ENCODE data around the gene SYT7.

The SYT7 gene

DNA sequence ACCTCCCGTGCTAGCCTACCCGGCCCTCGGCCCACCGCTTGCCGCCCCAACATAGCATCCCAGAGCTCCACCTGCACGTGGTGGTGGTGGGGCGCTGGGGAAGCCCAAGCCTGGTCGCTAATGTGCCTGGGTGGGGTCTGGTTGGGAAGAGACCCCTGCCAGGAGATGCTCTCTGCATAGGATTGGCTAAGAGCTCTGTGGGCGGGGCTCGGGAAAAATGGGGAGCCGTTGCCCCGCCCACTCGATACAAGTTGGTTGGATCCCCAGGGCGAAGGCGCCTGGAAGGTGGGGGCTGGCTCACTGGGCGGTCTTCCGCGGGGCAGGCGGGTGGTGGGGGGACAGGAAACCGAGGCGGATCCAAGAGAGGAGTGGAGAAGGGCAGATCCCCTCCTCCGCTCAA is 64.7 kb downstream of the SYT7 start:
- no peak for DNase-seq (ENCODE audit: low spot score)

DNA sequence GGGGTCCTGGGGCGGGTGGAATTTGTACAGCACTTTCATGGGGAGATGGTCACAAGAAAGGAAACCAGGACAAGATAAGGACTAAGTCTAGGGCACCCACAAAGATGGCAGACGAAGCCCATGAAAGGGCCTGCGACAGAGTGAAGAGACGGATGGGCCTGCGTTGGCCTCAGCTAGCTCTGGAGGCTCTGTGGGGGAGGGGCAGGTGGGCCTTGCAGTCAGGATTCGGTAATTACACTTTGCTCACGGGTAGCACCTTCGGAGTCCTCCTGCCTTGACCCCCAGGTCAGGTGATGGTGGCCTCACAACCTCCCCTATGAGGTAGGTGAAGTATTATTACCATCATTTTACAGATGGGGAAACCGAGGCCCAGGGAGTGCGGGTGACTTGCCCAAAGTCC is 65.2 kb downstream of the SYT7 start:
- DNase-seq (ENCODE audit: low spot score), result no peak

DNA sequence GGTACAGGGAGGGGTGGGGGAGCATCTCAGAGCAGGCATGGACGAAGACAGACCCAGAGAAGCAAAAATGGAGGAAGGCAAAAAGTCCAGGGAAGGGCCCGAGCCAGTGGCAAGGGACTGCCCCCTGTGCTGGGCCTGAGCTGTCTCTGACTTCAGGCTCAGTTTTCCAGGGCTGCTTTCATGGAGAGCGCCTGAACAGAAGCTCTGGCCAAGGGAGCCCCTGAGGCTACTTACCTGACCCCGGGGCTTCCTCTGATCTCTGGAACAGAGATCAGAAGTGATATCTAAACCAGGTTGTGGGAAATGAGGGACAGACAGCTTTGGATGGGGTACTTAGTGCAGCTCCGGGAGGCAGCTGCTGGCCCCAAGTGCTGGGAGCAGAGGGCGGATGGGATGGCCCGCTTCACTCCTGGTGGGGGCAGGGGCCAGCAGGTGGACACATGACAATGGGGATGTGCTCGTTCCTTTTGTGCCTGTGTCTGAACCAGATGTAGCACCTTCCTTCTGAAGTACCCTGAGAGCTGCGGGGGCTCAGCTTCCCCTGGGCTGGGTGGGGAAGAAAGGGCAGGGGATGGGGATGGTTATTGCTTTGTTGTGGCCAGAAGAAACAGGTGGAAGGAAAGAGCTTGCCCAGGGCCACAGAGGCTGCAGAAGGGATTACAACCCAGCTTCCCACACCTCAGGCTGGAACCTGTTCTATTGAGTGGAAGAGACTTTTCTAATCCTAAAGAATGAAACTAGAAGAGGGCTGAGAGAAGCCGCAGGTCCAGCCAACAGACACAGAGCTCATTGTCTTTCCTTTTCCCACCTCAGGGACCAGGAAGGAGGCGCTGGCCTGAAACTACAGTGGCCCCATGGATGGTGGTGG is 66.6 kb downstream of the SYT7 start:
- no peak for DNase-seq (ENCODE audit: low spot score)

DNA sequence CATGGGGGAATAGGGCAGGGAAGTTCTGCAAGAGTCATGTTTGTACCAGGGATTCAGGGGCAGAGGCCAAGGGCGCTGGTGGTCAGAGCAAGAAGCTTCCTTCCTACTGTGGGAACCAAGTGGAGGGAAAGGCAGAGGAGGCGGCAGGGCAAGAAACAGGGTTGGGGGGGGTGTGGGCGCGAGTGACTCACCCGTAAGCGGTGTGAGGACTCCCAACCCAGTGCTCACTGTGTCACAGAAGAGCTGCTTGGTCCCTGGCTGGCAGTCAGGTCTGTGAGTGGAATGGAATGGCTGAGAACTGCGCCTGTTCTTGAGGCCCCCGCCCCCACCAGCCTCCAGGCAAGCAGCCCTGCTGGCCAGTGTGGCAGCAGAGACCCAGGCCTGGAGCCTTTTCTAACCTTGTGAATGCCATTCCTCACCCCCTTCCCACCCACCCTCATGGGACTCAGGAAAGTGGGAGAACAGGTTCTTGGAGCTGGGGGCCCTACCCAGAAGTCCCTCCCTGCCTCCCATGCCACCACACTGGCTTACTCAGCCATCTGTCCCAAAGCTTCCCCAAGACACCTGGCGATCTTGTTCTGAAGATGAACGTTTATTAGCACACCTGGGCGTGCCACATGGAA is 67.6 kb downstream of the SYT7 start:
- no peak for DNase-seq (ENCODE audit: low spot score)

DNA sequence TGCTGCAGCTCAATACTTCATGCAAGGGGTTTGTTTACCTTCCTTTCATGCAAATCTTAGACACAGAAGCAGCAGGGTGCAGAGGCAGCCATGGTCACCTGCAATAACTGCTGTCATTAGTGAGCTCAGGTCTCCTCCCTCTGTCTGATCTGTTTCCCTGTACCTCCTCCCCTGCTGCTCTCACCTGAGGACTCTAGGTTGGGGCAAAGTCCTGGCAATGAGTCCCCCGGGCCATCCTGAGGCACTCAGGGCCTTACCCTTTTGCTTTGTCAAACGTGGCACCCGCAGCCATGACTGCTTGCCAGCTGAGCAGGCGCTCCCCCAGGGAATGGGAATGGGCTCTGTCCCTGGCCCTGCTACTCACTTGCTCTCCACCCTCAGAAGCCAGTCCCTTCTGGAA is 68.4 kb downstream of the SYT7 start:
- DNase-seq (ENCODE audit: low spot score), result no peak

DNA sequence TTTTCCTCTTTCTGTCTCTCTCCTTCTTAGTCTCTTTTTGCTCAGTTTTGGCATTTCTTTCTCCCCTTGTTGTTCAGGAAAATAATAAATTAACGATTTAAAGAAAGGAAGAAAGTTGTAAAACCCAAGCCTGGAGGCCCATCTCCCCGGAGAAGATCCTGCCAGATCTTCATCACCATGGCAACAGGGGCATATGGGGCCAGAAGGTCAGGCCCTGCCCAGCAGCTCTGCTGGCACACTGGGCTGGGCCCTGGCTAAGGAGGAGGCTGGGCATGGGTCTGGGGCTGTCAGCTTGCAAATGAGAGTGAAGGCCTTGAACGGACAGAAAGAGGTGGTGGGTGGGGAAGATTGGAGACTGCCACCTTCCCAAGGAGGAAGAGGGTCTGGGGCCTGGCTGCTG is 69.5 kb downstream of the SYT7 start:
- DNase-seq (ENCODE audit: low spot score), result no peak

DNA sequence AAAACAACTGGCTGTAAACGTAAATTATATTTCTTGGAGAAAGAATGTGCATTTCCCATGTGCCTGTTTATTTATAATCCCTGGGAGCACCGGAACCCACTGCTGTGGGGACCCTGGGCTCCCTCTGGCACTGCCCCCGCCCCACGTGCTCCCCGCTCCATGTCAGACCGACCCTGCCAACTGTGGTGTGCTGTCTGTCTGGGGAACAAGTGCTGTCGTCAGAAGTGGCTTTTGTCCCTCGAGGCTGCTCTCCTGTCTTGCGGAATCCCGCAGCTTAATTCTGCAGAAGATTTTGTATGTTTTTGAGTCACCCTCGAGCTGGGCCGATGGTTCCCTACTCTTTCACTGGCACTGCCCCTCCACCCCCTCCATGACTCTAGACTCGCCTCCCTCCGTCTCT is 69.9 kb downstream of the SYT7 start:
- DNase-seq (ENCODE audit: low spot score), result no peak

DNA sequence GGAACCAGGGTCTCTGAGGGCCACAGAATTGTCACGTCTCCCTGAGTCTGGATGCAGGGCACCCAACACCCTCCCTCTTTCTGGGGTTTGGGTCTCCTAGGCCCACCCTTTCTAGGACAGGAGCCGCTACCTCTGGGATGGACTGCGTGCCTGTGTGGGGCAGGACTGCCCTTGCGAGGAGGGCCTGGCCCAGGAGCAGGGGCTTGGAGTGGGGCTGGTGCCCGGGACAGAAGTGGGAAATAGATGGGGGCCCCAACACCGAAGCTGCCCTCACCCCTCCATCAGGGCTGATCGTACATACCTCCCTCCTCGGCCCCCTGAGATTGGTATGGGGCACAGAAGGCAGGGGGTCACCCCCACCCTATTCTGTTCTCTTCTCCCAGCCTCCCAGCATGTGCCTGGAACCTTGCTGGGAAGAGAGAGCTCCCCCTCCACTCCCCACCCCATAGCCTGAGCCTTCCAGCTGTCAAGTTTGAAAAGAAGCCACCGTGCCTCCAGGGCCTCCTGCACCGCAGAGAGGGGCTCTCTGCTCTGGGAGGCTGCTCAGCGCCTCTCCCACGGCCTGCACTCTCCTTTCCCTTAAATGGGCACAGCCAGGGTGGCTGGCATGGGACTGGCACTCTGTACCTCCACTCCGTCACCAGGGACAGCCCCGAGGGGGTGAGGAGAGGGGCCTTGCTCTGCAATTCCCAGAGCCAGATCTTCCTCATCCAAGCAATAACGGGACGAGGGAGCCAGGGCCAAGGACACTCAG is 70.5 kb downstream of the SYT7 start:
- DNase-seq (ENCODE audit: low spot score), result no peak

DNA sequence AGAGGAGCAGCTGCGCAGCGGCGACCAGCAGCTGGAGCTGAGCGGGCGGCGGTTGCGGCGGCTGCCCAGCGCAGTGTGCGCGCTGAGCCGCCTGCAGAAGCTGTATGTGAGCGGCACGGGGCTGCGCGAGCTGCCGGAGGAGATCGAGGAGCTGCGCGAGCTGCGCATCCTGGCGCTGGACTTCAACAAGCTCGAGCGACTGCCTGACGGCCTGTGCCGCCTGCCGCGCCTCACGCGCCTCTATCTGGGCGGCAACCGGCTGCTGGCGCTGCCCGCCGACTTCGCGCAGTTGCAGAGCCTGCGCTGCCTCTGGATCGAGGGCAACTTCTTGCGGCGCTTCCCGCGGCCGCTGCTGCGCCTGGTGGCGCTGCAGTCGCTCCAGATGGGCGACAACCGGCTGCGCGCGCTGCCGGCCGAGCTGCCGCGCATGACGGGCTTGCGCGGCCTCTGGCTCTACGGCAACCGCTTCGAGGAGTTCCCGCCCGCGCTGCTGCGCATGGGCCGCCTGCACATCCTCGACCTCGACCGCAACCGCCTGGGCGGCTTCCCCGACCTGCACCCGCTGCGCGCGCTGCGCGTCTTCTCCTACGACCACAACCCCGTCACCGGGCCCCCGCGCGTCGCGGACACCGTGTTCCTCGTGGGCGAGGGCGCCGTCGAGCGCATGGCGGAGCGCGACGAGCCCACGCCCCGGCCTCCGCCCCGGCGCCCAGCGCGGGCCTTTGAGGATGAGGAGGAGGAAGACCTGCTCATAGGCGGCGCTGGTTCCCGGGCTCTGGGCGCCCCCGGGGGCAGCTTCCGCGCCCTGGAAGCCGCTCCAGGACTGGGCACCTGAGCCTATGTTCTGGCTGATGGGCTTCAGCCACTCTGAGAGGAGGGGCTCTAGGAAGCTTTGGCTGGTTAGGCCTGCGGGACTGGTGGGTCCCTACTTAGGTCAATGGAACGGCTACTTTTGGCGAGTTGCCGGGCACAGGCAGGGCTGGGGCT is 71.5 kb downstream of the SYT7 start:
- no peak for DNase-seq (ENCODE audit: low spot score)

DNA sequence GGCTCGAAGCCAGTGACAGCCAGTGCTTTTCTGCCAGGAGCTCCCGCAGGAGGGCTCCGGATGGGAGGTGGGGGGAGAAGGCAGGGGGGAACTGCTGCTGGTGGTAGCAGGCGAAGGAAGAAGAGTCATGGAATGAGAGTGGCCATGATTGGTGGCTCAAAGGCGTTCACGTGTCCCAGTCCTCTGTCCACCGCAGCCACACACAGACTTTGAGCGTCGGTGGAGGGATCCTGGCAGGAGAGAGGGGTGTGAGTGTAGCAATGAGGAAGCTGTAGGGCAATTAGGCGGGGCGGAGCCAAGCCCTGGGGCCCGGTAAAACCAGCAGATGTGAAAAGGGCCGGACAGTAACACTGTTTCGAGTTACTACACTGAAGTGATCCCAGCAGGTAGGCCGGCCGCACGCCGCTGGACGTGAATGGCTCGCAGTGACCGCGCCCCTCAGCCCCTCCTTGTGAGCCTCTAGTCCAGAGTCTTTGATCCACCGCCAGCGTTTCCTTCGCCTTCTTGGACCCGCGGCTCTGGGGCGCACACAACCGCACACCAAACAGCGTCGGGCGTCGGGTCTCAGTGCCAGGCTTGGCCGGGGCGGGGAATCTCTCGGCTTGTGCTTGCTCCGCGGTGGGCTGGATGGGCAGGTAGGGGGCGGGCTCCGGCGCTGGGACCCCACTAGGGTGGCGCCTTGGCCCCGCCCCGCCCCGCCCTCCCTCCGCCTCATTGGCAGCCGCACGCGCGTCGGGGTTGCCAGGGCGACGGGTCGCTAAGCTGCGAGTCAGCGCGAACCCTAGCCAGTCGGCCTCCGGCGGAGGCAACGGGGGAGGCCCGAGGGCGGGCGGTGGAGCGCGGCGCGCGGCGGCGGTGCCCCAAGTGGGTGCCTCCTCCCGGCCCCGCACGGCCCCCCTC is 72.7 kb downstream of the SYT7 start, which contains the start of gene LRRC10B:
LRRC10B (plus strand) TSS at position 788 of the 900 bp plus-strand sequence. CDS start 250 bp downstream, outside the sequence.
- no peak for DNase-seq (ENCODE audit: low spot score)

DNA sequence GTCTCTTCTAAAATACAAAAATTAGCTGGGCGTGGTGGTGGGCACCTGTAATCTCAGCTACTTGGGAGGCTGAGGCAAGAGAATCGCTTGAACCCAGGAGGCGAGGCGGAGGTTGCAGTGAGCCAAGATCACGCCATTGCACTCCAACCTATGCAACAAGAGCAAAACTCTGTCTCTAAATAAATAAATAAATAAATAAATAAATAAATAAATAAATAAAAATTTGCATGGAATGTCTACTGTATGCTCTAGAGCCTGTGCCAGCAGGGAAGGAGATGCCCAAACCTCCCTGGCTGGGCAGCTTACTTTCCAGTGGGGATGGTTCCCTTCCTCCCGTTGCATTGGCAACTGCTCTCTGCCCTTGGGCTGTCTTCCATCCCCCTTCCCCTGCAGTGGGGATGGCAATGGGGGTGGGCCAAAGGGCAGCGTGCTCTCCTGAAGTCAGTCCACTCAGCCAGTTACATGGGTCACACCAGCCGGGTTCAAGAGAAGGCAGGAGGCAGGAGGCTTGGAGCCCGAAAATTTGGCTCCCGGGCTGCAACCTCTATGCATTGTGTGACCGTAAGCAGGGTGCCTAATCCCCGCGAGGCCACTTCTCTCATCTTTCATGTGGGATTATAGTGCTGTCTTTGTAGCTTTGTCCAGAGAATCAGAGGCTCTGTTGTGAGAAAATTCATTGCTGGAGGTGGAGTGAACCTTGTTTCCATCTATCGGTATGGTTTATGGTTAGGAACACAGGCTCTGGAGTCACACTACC is 73.7 kb downstream of the SYT7 start:
- no peak for DNase-seq (ENCODE audit: low spot score)

DNA sequence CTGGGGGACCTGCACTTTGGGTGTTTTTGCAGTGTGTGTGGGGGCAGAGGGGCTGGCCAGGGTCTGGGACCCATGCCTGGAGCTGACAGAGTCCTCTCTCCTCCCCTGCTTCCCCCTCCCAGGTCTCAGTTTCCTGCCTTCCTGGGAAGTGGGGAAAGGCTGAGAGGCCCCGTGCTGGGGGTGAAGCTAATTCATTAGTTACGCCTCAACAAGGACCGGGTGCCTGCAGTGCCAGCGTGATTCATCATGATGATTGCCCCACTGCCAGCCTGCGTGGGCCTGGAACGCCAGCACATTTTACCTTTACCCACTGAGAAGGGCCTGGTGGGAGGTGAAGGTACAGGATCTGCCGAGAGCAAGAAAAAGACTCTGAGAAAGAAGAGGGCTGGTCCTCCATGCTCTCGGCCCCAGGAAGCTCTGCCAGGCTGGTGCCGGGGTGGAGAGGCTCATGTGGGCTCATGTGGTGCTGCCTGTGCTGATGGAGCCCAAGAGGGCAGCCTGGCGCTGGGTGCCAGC is 75.2 kb downstream of the SYT7 start:
- no peak for DNase-seq (ENCODE audit: low spot score)

DNA sequence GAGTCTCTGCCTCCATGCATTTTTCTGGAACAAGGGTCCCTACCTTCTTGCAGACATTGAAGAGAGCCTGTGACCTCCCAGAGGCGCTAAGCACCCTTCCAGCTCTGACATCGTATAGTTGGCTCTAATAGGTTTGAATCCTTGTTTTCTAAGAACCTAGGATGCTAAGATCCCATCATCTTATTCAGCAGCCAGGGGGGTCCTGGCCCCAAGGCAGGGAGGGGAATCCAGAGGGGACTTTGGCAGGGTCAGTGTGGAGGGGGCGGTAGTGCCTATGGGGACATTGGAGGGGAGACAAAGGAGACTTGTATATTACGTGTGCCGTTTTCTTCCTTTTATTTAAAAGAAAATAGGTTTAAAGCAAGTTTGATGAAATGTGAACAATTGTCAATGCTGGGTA is 75.8 kb downstream of the SYT7 start:
- DNase-seq (ENCODE audit: low spot score), result no peak

DNA sequence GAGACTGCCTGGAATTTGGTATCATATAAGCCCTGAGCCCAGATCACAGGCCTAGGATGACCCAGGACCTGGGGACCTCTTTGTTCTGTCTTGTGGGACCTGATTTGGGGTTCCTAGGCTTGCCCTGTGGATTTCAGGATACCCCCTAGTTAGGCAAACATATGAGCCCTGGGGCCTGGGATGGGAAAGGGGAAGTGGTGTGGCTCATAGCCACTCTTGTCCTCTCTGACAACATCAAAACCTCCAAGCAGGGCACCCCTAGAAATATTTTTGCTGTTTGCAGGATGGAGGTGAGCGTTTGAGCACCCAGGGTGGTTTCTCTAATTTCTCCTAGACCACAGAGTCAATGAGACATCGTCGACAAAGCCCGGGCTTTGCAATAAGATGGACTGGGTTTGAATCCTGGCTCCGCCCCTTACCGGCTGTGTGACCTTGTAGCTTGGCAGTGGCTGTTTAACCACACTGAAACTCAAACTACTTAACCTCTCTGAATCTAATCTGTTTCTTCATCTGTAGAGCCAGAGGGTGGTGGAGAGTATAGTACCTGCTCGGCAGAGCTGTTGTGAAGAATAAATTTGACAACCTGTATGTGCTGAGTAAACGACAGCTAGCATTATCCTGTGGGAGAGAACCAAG is 77.6 kb downstream of the SYT7 start:
- DNase-seq (ENCODE audit: low spot score), result no peak

DNA sequence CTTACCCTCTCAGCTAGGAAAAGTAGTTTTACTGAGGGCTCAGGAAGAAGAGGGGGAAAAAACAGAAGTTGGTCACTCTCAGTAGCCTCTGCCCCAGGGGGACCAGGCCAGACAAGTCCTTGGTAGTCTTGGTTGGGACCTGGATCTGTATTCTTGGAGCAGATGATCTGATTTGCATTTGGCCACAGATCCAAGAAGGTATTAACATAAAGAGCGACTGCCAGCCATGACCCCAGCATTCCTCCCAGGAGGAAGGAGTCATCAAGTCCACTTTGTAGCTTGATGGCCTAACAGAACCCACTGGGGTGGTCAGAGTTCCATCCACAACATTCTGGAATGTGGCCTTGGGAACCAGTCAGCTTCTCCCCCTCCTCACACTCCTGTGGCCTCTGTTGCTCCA is 78.4 kb downstream of the SYT7 start:
- DNase-seq (ENCODE audit: low spot score), result no peak

DNA sequence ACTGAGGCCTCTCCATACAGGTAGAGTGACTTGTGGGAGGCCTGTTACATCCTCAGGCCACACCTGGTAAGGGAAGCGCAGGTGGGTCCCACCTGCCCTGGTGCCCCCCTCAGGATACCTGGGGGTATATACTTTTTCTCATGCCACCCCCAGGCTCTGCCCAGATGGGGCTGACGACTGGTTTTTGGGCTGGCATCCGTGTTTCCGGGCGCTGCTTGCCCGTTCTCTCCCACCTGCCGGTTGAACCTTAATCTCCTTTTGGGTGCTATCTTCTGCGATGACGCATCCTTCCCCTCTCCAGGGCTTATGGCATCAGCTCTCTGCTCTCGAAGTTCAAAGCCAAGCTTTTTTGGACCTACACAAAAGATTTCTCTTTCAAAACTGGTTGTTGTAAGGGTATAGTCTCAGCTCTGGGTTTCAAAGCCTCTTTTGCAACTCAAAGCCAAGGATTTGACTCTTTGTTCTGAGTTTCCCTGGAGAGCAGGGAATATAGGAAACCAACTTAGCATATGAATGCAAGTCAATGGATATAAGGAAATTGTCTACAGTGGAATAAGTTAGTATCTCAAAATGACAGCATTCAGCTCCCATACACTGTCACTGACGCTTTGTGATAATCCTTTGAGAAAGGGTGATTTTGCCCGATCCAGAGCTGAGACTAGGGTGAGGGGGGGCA is 80.9 kb downstream of the SYT7 start:
- no peak for DNase-seq (ENCODE audit: low spot score)

DNA sequence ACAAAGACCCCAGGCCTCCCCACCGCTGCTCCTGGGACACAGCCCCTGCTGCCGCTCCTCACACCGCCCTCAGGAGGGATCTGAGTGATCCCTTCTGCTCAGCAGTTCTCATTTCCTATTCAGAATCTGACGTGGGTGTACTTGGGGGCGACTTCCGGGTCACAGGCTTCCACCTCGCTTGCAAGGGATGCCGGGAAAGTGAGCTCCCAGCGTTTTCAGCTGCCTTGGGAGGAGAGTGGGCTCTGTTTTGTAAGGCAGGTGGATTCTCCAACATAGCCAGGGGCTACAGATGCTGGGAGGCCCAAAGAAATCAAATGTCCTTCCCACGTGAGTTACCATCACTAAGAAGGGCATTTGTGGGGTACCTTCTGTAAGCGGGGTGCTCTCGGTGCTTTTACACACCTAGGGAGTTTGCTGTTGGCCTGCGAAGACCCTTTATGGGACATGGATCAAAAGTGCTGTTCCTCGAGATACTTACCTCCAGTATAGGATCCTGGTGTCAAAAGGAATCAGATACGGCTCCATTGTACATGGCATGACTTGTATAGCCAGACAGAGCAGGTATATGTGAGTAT is 82.0 kb downstream of the SYT7 start:
- DNase-seq (ENCODE audit: low spot score), result no peak

DNA sequence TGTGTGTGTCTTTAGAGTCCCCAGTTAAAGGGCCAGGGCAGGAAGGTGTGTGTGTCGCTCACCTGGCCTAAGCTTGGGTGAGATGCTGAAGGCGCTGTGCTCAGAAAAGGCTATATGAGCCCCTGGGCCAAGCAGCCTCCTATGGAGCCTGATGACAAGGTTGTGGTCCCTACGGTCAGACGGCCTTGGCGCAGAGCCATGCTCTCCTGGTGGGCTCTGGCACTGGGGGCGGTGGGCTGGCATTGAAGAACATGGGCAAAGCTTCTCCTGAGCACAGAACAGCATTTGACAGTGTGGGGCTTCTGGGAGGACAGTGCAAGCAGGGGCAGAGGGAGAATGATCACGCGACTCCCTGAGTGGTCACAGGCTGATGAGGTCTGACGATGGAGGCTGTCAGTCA is 83.0 kb downstream of the SYT7 start:
- no peak for DNase-seq (ENCODE audit: low spot score)
